IPS-15b (cell line): ENCODE results near the gene PHTF2.

Source experiments
- H3K27me3 ChIP-seq: one replicate; pipeline ENCODE4 v1.6.1; 2013; ENCODE audit warnings: low read length; ENCODE audit not compliant: control insufficient read depth, insufficient read depth
- H3K36me3 ChIP-seq: one replicate; pipeline ENCODE4 v1.6.1; 2013; ENCODE audit warnings: low read length; ENCODE audit not compliant: control insufficient read depth, insufficient read depth
- H3K4me1 ChIP-seq: one replicate; pipeline ENCODE4 v1.6.1; 2013; ENCODE audit warnings: mild to moderate bottlenecking, low read length; ENCODE audit not compliant: control insufficient read depth, insufficient read depth
- H3K4me3 ChIP-seq: one replicate; pipeline ENCODE4 v1.5.1; 2013; ENCODE audit warnings: low read depth, low read length
- H3K9ac ChIP-seq: one replicate; pipeline ENCODE4 v1.6.1; 2013; ENCODE audit warnings: low read depth, mild to moderate bottlenecking, low read length
- H3K9me3 ChIP-seq: one replicate; pipeline ENCODE4 v1.6.1; 2013; ENCODE audit warnings: mild to moderate bottlenecking, low read length; ENCODE audit not compliant: control insufficient read depth, insufficient read depth

PHTF2 gene

DNA sequence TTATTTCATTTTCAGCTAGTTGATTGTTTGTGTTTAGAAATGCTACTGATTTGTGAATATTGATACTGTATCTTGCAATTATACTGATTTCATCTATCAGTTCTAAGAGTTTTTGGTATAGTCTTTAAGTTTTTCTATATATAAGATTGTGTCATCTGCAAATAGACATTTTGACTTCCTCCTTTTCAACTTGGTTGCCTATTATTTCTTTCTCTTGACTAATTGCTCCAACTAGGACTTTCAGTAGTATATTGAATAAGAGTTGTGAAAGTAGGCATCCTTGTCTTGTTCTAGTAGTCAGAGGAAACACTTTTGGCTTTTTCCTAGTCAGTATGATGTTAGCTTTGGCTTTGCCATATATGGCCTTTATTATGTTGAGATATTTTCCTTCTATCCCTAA, 20.4 kb downstream of the PHTF2 start:
- H3K4me3 ChIP-seq = no peak overlapping the region
- no peaks in the 10 kb centered on the region for H3K27me3 ChIP-seq
- H3K4me1 ChIP-seq = no peaks in the 10 kb centered on the region
- H3K9me3 ChIP-seq = no peaks in the 10 kb centered on the region
- H3K36me3 ChIP-seq = no peaks in the 10 kb centered on the region
- H3K9ac ChIP-seq = no peak overlapping the region

DNA sequence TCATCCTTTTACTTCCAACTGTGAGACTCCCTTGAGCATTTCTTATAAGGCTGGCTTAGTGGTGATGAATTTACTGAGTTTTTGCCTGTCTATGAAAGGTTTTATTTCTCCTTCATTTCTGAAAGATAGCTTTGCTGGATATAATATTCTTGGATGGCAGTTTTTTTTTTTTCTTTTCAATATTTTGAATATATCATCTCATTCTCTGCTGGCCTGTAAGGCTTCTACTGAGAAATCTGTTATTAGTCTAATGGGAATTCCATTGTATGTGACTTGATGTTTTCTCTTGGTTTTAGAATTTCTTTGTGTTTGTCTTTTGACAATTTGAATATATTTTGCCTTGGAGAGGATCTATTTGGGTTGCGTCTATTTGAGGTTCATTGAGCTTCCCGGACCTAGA, 22.4 kb downstream of the PHTF2 start:
- Histone ChIP-seq H3K4me1 (no peaks in the 10 kb centered on the region), H3K9ac (no peak overlapping the region), H3K36me3 (no peaks in the 10 kb centered on the region), H3K9me3 (no peaks in the 10 kb centered on the region), H3K27me3 (no peaks in the 10 kb centered on the region), H3K4me3 (no peak overlapping the region)

DNA sequence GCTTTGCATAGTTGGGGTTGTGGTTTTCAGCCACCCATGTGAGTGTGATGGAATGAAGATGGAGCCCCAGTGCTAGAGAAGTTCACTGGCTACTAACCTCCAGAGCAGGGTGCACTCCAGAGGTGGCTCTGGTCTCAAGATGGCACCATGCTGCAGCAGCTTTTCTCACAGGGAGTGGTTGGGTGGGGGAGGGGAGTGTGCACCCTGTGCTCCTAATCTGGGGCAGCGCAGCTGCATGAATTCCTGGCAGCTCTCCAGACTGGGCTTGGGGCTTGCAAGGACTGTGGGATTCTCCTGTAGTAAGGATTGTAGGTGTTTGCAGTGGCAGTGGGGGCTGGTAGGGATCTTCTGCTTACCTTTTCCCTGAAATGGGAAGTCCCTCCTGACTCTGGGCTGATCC, 23.7 kb downstream of the PHTF2 start:
- Histone ChIP-seq H3K27me3 (no peaks in the 10 kb centered on the region), H3K4me1 (no peaks in the 10 kb centered on the region), H3K9ac (no peak overlapping the region), H3K9me3 (no peaks in the 10 kb centered on the region), H3K4me3 (no peak overlapping the region), H3K36me3 (no peaks in the 10 kb centered on the region)

DNA sequence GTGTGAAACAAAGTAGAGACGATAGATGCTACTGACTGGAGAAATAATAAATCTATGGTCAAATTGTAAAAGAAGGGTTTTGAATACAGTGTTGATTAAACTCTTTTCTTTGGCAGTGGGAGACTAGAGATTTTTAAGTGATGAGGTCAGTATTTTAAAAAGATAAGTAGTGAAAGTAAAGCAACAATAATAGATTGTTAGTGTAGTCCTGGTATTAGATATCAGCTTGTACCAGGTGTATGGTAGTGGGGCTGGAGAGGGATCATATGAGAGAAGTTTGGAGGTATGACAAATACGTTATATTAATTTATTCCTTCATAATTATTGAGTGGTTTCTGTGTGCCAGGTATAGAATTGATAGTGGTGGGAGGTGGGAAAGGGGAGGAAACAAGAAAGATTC, 25.2 kb downstream of the PHTF2 start:
- Histone ChIP-seq H3K4me3 (no peak overlapping the region), H3K9me3 (no peaks in the 10 kb centered on the region)

DNA sequence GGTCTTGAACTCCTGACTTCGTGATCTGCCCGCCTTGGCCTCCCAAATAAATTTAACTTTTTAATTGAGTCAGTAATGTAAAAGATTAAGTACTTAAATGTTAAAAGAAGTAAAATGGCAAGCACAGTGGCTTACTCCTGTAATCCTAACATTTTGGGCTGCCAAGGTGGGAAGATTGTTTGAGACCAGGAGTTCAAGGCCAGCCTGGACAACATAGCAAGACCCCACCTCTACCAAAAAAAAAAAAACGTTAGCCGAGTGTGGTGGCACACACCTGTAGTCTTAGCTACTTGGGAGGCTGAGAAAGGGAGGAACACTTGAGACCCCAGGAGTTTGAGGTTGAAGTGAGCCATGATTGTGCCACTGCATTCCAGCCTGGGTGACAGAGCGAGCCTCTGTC, 26.1 kb downstream of the PHTF2 start:
- Histone ChIP-seq H3K27me3 (no peaks in the 10 kb centered on the region), H3K9ac (no peak overlapping the region), H3K4me3 (no peak overlapping the region), H3K4me1 (no peaks in the 10 kb centered on the region), H3K9me3 (no peaks in the 10 kb centered on the region), H3K36me3 (no peaks in the 10 kb centered on the region)

More for the DNA sequence above, 25.2 kb downstream of the PHTF2 start:
- Histone ChIP-seq H3K27me3 (no peaks in the 10 kb centered on the region), H3K9ac (no peak overlapping the region), H3K36me3 (no peaks in the 10 kb centered on the region), H3K4me1 (no peaks in the 10 kb centered on the region)

DNA sequence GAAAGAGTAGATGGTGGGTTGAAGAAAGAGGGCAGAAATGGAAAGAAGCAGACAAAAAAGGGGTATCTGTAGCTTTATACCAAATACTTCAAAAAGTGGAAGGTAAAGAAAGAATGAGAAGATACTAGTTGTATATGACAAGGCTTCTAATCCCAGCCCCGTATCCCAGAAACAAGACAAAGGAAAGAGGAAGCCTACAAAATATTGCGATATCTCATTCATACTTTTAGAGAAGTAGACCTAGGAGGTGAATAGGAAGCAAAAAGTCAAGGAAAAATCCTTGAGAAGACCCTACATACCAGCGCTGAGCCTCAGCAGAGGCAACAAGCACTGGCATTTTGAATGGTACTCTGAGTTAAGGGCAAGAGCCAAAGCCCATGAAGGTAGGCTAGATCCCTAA, 26.6 kb downstream of the PHTF2 start:
- no peak overlapping the region for H3K4me3 ChIP-seq
- no peaks in the 10 kb centered on the region for H3K36me3 ChIP-seq
- no peak overlapping the region for H3K9ac ChIP-seq
- H3K9me3 ChIP-seq = no peaks in the 10 kb centered on the region
- no peaks in the 10 kb centered on the region for H3K4me1 ChIP-seq
- no peaks in the 10 kb centered on the region for H3K27me3 ChIP-seq

DNA sequence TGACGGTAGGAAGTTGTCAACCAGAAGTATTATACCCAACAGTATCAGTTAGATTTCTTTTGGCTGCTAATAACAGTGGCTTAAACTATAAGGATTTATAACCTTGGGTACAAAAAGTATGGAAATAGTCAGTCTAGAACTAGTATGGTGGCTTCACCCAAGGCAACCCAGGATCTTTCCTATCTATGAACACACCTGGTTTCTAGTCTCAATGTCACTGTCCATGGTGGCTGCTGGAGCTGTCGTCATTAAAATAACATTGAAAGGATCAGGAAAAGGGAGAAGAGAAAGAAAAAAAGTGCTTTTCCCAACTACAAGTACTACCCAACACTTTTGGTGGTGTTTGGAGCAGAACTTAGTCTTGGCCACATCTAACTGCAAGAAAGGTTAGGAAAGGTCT, 27.7 kb downstream of the PHTF2 start:
- Histone ChIP-seq H3K4me3 (no peak overlapping the region), H3K9me3 (no peaks in the 10 kb centered on the region), H3K9ac (no peak overlapping the region), H3K36me3 (no peaks in the 10 kb centered on the region), H3K27me3 (no peaks in the 10 kb centered on the region), H3K4me1 (no peaks in the 10 kb centered on the region)

DNA sequence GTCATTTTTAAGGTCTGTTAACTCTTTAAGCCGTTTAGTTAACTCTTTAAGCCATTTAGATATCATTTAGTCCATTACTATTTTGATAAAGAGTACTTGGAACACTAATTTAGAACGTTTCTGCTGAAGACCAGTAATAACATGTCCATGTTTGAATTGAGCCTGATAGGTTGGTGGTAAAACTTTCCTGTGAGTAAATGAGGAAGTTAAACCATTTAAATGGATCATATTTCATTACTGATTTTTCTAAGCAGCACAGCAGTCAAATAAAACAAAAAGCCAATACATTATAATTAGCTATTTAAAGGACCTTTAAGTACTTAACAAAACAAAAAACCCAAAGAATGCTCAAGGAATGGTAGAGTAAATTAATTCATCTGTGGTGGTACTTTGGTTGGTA, 29.4 kb downstream of the PHTF2 start:
- no peaks in the 10 kb centered on the region for H3K9me3 ChIP-seq
- H3K4me1 ChIP-seq = no peaks in the 10 kb centered on the region
- H3K36me3 ChIP-seq = no peaks in the 10 kb centered on the region
- H3K9ac ChIP-seq = no peak overlapping the region
- no peak overlapping the region for H3K4me3 ChIP-seq
- H3K27me3 ChIP-seq = no peaks in the 10 kb centered on the region

DNA sequence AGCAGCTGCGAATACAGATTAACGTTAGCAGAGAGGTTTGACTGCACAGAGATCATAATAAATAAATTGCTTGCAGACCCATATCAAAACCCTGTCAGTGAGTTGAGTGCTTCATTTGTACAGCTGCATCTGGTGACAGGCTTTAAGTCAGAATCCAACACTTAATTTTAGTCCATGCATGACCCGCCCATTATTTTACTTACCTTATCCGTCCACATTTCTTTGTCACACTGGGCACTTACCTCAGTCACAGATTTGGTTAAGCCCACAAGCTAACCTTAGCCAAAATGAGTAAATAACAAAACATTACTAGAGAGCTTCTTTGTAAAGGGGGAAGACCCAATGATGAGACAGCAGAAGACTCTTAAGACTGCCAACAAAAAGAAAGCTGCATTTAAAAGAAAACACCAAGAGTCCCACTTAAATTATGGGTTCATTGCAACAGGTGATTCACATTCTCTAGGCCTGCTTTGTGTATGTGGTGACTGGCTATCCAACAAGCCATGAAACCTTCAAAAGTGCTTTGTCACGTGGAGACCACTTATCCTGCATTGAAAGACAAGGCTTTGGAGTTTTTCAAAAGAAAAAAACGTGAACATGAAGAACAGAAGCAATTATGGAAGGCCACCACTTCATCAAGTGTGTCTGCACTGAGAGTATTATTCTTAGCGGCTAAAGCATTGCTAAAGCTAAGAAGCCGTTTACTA, 32.2 kb downstream of the PHTF2 start:
- H3K27me3 ChIP-seq = no peaks in the 10 kb centered on the region
- no peak overlapping the region for H3K9ac ChIP-seq
- no peaks in the 10 kb centered on the region for H3K36me3 ChIP-seq
- no peaks in the 10 kb centered on the region for H3K9me3 ChIP-seq
- H3K4me3 ChIP-seq = no peak overlapping the region
- peaks cover 3% of the 10 kb centered on the region for H3K4me1 ChIP-seq

DNA sequence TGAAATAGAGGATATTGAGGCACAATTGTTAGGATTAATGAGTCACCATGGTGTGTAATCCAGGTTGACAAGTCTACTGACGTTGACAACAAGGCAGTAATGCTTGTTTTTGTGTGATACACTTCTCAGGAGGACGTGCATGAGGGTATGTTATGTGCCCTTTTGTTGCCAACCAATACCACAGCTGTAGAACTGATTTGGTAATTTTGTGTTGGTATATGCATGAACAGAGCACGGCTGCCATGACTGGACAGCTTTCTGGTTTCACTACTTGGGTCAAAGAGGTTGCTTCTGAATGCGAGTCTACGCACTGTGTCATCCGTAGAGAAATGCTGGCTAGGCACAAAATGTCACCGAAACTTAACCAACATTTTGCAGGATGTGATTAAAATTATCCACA, 32.9 kb downstream of the PHTF2 start:
- no peak overlapping the region for H3K9ac ChIP-seq
- H3K4me1 ChIP-seq = peaks cover 3% of the 10 kb centered on the region
- H3K9me3 ChIP-seq = no peaks in the 10 kb centered on the region
- H3K36me3 ChIP-seq = no peaks in the 10 kb centered on the region
- no peaks in the 10 kb centered on the region for H3K27me3 ChIP-seq
- no peak overlapping the region for H3K4me3 ChIP-seq

DNA sequence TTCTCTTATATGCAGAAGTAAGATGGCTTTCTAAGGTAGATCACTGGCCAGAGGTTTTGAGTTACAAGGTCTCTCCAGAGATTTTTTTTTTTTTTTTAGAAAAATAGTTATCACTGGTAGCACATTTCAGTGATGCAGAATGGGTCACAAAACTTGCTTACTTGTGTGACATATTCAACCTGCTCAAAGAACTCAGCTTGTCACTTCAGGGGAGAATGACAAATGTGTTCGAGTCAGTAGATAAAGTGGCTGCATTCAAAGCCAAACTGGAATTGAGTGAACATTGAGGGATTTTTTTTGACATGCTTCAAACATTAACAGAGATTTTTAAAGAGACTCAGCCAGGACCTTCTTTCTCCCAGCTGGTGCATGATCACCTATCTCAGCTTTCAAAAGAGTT, 33.4 kb downstream of the PHTF2 start:
- no peak overlapping the region for H3K9ac ChIP-seq
- no peak overlapping the region for H3K4me3 ChIP-seq
- H3K4me1 ChIP-seq = peaks cover 3% of the 10 kb centered on the region
- H3K27me3 ChIP-seq = no peaks in the 10 kb centered on the region
- H3K36me3 ChIP-seq = no peaks in the 10 kb centered on the region
- H3K9me3 ChIP-seq = no peaks in the 10 kb centered on the region

DNA sequence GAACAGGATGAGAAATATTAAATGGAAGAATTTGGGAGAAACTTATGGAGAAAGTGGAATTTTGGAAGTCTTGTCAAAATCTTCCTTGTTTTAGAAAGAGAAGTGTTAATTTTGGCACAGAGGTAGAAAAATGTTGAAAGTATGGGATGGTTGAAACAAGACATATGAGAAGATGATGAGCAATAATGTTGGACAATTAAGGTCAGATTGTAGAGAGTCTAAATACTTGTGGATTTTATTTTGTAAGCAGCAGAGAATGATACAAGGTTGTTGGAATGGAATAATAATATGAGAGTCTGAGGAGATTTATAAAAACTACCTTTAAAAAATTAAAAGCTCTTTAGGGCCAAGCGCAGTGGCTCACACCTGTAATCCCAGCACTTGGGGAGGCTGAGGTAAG, 34.6 kb downstream of the PHTF2 start:
- Histone ChIP-seq H3K27me3 (no peaks in the 10 kb centered on the region), H3K4me3 (no peak overlapping the region), H3K9ac (no peak overlapping the region), H3K36me3 (no peaks in the 10 kb centered on the region), H3K9me3 (no peaks in the 10 kb centered on the region), H3K4me1 (peaks cover 3% of the 10 kb centered on the region)
